Stimulated activated naive CD8-positive, alpha-beta T cell treated with anti-CD3 and anti-CD28 coated beads, Interleukin-15, Interleukin-2, amounts not matched to agents 100 ng/mL and 50 ng/mL, for 24 hours (primary cell): Measurements from ENCODE around the gene TEX26.

ENCODE experiments used
- H3K27ac Mint-ChIP-seq: one replicate; pipeline ENCODE4 v1.8.0; 2021; ENCODE audit warnings: mild to moderate bottlenecking, mixed read lengths
- H3K27me3 Mint-ChIP-seq: one replicate; pipeline ENCODE4 v1.8.0; 2021; ENCODE audit warnings: mixed read lengths
- H3K36me3 Mint-ChIP-seq: one replicate; pipeline ENCODE4 v1.8.0; 2021; ENCODE audit warnings: low read depth, mixed read lengths
- H3K4me1 Mint-ChIP-seq: one replicate; pipeline ENCODE4 v1.8.0; 2021; ENCODE audit warnings: low read depth, mixed read lengths
- H3K4me3 Mint-ChIP-seq: one replicate; pipeline ENCODE4 v1.8.0; 2021; ENCODE audit warnings: mild to moderate bottlenecking, mixed read lengths
- H3K9me3 Mint-ChIP-seq: one replicate; pipeline ENCODE4 v1.8.0; 2021; ENCODE audit warnings: mixed read lengths

The TEX26 gene

DNA sequence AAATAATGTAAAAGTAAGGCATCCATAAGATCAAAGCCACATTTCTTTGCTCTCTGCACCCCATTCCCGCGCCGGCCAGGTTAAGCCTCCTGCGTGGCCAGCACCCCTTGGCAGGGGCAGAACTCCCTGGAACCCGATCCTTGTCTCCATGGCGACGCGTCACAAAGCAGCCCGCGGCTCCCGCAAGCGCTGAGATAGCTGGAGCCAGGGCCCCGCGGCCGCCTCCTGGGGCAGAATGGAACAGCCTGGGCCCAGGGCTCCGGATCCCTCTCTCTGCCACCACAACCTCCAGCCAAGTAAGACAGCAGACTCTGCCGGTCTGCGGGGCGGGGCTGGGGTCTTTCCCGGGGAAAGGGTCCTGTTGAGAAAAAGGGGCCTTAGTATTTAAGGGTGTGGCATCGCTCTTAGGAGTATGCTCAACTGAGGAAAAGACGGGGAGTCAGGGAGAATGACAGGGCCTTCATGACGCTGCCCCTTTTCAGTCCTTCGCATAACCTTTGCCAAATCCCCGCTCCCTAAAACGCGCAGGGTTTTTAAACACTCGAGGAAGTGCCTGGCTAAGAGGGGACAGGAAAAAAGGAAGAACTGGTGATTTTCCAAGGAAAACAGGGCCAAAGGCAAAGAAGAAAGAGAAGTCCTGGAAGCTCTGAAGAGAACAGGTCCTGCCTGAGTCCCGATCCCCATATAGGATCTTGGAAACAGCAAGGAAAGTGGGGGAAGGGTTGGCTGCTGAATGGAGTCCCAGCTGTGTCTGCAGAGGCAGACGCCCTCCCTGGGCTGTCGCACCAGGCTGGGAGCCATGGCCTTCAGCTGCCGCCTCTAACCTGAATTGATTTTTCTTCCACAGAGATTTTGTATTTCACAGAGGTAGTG lies at the start of gene TEX26:
Gene TEX26, plus strand, starts transcription at position 176 of the 873 bp plus-strand sequence. Its CDS starts 60 bp downstream, at position 236.
- Mint-ChIP-seq H3K4me1 (peaks cover 3% of the 10 kb centered on the region), H3K27me3 (peaks cover 65% of the 10 kb centered on the region), H3K9me3 (peaks cover 6% of the 10 kb centered on the region), H3K4me3 (no peak within 1 kb of the TSS), H3K27ac (no peak within 1 kb of the TSS), H3K36me3 (no peaks in the 10 kb centered on the region)

DNA sequence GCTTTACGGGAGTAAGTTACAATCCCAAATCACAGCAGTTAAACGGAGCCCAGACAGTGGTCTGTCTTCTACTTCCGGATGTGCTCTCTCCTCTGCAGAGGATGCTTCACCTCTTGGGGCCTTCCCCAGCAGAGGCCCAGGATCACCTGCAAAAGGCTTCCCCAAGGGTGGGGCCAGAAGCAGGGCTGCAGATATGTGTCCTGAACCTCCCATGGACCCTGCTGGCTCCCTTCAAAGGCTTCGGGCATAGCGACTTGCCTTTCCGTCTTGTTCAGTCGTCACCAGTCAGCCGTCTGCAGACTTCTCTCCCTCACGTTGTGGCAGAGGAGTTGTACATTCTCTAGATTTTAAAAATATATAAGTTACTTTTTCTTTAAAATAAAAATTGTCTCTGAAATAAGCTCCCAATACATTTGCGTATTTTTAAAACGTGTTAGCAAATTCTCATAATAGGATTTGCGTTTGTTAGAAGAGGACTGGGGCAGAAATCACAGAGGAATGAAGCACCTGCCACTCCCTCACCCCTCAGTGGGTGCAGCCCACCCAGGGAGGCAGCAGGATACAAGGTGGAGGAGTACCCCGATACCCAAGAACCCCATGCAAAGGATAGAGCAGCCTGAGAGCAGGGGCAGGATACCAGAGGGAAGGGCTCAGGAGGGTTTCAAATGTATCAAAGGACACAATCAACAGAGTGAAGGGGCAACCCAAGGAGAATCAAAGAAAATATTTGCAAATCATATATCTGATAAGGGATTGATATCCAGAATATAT lies 49.3 kb upstream of the TEX26 start:
- Mint-ChIP-seq H3K27me3 (peaks cover 22% of the 10 kb centered on the region), H3K27ac (no peak overlapping the region), H3K36me3 (no peaks in the 10 kb centered on the region)

DNA sequence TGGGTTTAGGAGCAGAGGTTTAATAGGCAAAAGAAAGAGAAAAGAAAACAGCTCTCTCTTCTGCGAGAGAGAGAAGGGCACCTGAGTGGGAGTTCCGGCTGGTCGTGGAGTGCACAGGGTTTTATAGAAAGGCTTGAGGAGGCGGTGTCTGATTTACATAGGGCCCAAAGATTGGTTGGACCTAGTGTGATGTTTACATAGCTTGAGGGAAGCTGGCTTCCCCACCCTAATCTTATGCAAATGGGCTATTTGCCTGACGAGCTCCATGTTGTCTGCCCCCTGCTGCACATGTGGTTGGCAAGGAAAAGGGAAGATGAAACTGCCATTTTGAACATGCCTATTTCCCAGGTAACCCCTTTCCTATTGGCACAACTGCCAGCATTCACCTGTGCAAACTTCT lies 47.9 kb upstream of the TEX26 start:
- Mint-ChIP-seq H3K27me3 (peaks cover 19% of the 10 kb centered on the region), H3K4me3 (no peak overlapping the region), H3K9me3 (peaks cover 12% of the 10 kb centered on the region), H3K36me3 (no peaks in the 10 kb centered on the region), H3K4me1 (peaks cover 14% of the 10 kb centered on the region), H3K27ac (peak overlapping the region; percentile 12)

More for the DNA sequence above, 49.3 kb upstream of the TEX26 start:
- peaks cover 14% of the 10 kb centered on the region for H3K4me1 Mint-ChIP-seq
- H3K9me3 Mint-ChIP-seq = peaks cover 12% of the 10 kb centered on the region
- no peak overlapping the region for H3K4me3 Mint-ChIP-seq

DNA sequence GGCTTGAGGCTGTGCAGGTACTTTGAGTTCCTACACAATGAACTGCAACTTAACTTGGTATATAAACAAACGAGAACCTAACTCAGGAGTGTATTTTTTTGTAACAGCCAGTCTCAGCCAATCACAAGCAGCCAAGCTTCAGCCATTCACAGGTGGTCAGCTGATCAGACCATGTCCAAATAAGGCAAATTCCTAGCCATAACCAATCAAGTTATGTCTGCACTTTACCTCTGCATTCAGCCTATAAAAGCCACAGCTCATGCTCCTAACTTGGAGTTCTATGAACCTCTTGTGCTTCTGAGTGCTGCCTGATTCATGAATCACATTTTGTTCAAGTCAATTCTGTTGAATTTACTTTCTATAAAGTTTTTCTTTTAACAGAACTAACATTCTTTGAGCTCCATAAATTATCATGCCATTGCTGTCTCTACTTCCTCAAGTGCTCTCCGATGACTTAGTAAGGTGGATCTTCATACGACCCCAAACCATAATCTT lies 43.2 kb upstream of the TEX26 start:
- H3K9me3 Mint-ChIP-seq = peaks cover 8% of the 10 kb centered on the region
- H3K27me3 Mint-ChIP-seq = peaks cover 24% of the 10 kb centered on the region
- H3K4me1 Mint-ChIP-seq = peaks cover 12% of the 10 kb centered on the region
- no peak overlapping the region for H3K4me3 Mint-ChIP-seq
- H3K27ac Mint-ChIP-seq = no peak overlapping the region
- H3K36me3 Mint-ChIP-seq = no peaks in the 10 kb centered on the region

DNA sequence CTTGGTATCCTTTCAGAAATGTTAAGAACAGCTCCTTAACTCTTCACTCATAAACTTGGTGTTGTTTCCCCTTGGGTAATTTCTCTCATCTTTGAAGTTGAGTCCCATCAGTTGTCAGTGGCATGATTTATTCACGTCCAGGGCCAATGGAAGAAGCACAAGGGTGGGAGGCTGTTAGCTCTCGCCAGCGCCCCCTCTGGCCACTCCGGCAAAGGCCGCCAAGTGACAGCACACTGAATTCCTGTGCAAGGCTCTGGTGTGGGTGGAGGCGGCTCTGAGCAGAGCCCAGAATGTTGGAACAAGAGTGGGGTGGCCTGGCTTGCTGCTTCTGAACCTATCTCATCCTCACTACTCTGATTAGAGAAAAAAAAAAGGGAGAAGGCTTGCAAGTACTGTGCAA lies 39.5 kb upstream of the TEX26 start:
- Mint-ChIP-seq H3K27me3 (peaks cover 35% of the 10 kb centered on the region), H3K4me3 (no peak overlapping the region), H3K4me1 (peaks cover 8% of the 10 kb centered on the region), H3K9me3 (no peaks in the 10 kb centered on the region), H3K27ac (no peak overlapping the region), H3K36me3 (no peaks in the 10 kb centered on the region)

DNA sequence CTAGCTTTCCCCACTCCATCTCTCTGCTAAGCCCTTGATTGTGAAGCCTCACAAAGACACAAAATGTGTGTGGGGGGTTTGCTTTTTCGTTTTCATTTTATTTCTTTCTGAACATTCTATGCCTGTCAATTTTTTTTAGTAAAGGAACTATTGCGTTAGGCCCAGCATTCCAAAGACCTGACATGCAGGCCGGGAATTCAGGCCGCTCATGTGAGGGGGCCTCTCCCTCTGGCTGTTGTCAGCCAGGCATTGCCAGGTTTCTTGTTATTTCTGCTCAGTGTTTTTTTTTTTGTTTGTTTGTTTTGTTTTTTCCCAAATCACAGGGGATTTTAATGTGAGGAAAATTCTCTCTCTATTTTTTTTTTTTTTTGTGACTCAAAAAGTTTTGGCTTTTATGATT lies 36.7 kb upstream of the TEX26 start:
- no peak overlapping the region for H3K4me3 Mint-ChIP-seq
- H3K27me3 Mint-ChIP-seq = peaks cover 41% of the 10 kb centered on the region
- no peak overlapping the region for H3K27ac Mint-ChIP-seq
- no peaks in the 10 kb centered on the region for H3K36me3 Mint-ChIP-seq
- H3K4me1 Mint-ChIP-seq = peaks cover 24% of the 10 kb centered on the region
- H3K9me3 Mint-ChIP-seq = no peaks in the 10 kb centered on the region

DNA sequence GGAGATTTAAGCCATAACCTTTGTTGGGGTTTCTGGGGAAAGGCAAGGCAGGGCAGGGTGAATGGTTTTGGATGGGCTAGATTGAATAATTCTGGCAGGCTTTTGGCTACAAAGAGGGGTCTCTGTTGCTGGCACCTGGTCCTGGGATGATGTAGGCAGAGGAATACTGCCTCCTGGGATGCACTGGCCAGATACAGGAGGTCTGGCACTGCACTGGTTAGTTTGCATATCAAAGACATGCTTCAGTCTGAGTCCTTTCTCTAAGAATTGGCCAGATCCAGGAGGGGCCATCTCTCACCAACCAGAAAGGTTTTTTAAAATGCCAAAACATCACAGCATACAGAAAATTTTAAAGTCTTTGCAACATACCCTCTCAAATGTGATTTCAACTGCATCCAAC lies 34.4 kb upstream of the TEX26 start:
- H3K4me3 Mint-ChIP-seq = no peak overlapping the region
- no peaks in the 10 kb centered on the region for H3K9me3 Mint-ChIP-seq
- peaks cover 39% of the 10 kb centered on the region for H3K27me3 Mint-ChIP-seq
- H3K27ac Mint-ChIP-seq = no peak overlapping the region
- H3K4me1 Mint-ChIP-seq = peaks cover 25% of the 10 kb centered on the region
- no peaks in the 10 kb centered on the region for H3K36me3 Mint-ChIP-seq

DNA sequence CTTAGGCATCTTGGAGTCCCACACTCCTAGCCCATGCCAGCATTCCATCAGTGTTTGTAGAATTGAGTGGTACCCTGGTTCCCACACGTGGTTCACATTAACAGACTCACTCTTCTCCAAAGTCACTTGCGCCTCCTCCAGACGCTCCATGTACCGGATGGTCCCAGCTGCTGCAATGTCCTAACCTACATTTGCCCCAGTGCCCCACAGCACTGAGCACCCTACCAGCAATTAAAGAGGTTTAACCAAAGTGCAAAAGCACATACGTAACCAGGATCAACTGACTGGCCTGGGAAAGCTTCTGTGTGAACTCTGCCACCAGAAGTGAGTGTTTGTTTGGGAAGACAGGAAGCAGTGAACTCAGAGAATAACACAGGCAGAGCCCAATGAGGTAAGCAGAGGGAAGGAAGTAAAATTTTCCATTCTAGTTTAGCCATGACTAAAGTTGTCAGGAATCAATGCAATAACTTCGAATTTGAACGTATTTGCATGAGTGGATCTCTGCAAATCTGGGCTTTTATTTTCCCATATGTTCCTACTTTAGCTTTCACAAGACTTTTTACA lies 33.7 kb upstream of the TEX26 start:
- H3K27ac Mint-ChIP-seq = no peak overlapping the region
- H3K4me1 Mint-ChIP-seq = peaks cover 25% of the 10 kb centered on the region
- H3K9me3 Mint-ChIP-seq = no peaks in the 10 kb centered on the region
- H3K27me3 Mint-ChIP-seq = peaks cover 37% of the 10 kb centered on the region
- no peaks in the 10 kb centered on the region for H3K36me3 Mint-ChIP-seq
- H3K4me3 Mint-ChIP-seq = no peak overlapping the region

DNA sequence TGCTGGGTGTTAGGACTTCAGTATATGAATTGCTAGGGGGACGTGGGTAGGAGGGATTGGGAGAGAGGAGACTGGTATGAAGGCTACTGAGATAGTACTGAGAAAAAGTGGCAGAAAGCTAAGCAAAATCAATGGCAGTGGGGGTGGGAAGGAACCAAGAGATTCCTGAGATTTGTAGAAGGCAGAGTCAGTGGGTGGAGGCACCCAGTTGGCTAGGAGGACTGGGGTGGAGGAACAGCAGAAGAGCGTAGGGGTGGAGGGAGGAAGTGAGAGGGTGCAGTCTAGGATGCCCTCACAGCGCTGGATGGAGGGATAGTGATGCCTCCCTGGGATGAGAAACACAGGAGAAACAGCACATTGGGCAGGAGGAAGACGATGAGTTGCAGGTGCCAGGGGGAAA lies 32.0 kb upstream of the TEX26 start:
- Mint-ChIP-seq H3K9me3 (no peaks in the 10 kb centered on the region), H3K4me3 (no peak overlapping the region), H3K27me3 (peaks cover 54% of the 10 kb centered on the region), H3K27ac (no peak overlapping the region), H3K36me3 (no peaks in the 10 kb centered on the region), H3K4me1 (peaks cover 25% of the 10 kb centered on the region)

DNA sequence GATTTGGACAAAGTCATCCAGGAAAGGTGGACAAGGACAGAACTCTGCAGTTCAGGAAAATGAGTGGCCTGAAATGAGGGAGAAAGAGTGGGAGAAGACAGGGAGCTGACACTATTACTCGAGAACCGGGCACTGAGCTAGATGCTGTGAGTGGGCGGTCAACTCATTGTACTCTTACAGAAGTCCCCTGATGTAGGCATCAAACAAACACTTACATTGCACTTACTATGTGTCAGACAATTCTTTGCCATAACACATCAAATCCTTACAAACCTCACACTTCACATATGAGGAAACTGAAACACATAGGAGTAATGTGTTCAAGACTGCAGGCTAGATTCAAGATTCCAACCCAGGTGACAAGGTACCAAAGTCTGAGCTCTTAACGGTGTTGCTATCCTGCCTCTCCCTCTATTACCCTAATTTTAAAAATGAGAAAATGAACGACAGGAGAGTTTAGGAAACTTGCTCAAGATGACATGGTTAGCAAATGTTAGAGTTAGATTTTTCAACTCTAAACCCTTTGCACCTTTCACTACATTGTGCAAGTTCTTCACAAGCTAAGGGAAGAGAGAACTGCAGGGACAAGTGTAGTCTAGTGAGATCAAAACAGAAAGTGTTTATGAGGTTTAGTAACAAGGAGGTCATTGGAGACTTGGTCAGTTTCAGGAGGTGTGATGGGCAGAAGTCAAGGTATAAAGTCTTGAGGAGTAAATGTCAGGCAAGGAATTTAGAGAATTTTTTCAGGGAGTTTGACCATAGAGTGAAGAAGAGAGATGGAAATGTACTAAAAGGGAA lies 31.3 kb upstream of the TEX26 start:
- H3K27me3 Mint-ChIP-seq = peaks cover 56% of the 10 kb centered on the region
- no peak overlapping the region for H3K27ac Mint-ChIP-seq
- no peaks in the 10 kb centered on the region for H3K36me3 Mint-ChIP-seq
- no peaks in the 10 kb centered on the region for H3K9me3 Mint-ChIP-seq
- peaks cover 25% of the 10 kb centered on the region for H3K4me1 Mint-ChIP-seq
- no peak overlapping the region for H3K4me3 Mint-ChIP-seq

DNA sequence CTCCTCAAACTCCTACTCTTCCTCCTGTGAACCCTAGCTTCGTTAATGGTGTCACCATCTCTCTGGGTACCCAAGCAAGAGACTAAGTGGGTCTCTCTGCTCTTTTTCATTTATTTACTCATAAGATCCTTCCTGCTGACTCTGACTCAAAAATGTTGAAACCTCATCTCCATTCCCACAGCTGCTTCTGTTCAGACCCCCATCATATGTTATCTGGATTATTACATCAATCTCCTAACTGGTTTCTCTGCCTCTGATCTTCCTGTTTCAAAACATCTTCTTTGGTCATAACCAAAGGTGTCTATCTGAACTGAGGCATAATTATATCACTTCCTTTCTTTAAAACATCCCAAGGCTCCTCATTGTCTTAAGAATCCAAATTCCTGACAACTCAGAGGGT lies 28.4 kb upstream of the TEX26 start:
- Mint-ChIP-seq H3K36me3 (no peaks in the 10 kb centered on the region), H3K4me3 (no peak overlapping the region), H3K27ac (no peak overlapping the region), H3K27me3 (peaks cover 62% of the 10 kb centered on the region), H3K9me3 (no peaks in the 10 kb centered on the region), H3K4me1 (peaks cover 8% of the 10 kb centered on the region)

DNA sequence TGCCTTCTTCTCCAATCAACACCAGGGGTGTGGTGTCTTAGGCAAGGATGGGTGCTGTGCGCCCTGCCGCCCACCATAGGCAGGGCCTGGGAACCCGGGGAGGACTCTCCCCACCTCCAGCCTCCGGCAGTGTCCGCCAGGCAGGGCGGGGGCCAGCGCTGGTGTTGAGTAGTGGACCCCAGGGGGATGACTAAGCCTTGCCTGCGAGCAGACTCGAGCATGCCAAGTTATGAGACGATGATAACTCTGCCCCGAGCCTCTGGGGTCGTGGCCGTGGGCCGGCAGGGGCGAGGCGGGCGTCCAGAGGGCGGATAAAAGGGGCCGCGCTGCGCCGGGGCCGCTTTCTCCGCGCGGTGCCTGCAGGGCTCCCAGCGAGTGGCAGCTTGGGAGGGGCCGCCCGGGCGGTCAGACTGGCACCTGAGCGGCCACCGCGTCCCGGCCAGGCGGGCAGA lies 26.5 kb upstream of the TEX26 start, which contains the start of gene MEDAG:
Gene MEDAG, plus strand, starts transcription at position 340 of the 452 bp plus-strand sequence. CDS start 245 bp downstream, outside the sequence.
- Mint-ChIP-seq H3K27me3 (peaks cover 71% of the 10 kb centered on the region), H3K4me1 (no peaks in the 10 kb centered on the region), H3K27ac (no peak within 1 kb of the TSS), H3K4me3 (no peak within 1 kb of the TSS), H3K36me3 (no peaks in the 10 kb centered on the region), H3K9me3 (no peaks in the 10 kb centered on the region)

DNA sequence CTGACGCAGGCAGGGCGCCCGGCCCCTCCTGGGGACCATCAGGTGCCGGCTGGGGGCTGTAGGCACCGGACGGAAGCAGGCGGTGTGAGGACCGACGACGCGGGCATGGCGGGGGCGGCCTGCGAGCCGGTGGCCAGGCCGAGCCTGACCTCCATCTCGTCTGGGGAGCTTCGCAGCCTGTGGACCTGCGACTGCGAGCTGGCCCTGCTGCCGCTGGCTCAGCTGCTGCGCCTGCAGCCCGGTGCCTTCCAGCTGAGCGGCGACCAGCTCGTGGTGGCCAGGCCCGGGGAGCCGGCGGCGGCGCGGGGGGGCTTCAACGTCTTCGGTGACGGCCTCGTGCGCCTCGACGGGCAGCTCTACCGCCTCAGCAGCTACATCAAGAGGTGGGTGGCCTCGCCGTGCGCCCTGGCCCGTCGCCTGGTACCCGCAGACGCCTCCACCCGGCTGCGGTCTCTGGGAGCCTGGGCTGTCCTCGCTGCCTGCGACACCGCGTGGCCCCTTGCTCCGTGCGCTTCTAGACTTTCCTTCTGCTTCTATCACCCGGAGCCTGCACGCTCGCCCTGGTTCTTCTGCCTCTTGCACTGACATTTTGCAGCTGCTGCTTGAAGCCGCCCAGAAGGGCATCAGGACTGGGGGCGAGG lies 25.9 kb upstream of the TEX26 start:
- Mint-ChIP-seq H3K4me3 (no peak overlapping the region), H3K27ac (no peak overlapping the region)

More for the DNA sequence above, 25.9 kb upstream of the TEX26 start:
- no peaks in the 10 kb centered on the region for H3K4me1 Mint-ChIP-seq
- H3K9me3 Mint-ChIP-seq = no peaks in the 10 kb centered on the region
- no peaks in the 10 kb centered on the region for H3K36me3 Mint-ChIP-seq
- H3K27me3 Mint-ChIP-seq = peaks cover 71% of the 10 kb centered on the region
